ENCODE results near the gene CDC25A. TPM values are rescaled to one million over a fixed set of nuclear protein-coding genes. Genes with fewer than 3 reads are reported as not detected.

CDC25A gene
- total RNA-seq, 1 experiment from 2014 or later = 12.8 TPM

GRCh38 chr3:48129921-48130320 lies 58.3 kb downstream of the CDC25A start:
- BruUV-seq (replicated peaks) = no TSS peak
- Histone ChIP-seq H3K9me3 (ENCODE audit: control insufficient read depth, insufficient read depth, low read depth, low read length) (no peaks in the 10 kb centered on the region), H3K4me1 (ENCODE audit: control insufficient read depth, insufficient read depth, low read length) (no peaks in the 10 kb centered on the region), H3K27me3 (ENCODE audit: control insufficient read depth, insufficient read depth, low read length) (no peaks in the 10 kb centered on the region), H3K27ac (ENCODE audit: low read length) (no peak overlapping the region), H3K36me3 (ENCODE audit: control insufficient read depth, insufficient read depth, low read length) (no peaks in the 10 kb centered on the region), H3K4me3 (ENCODE audit: low read depth in 2 of 2, low read length in 2 of 2) (no peak overlapping the region)
- TF ChIP-seq SIN3A (IDR thresholded peaks at IDR 0.05; ENCODE audit: borderline replicate concordance, insufficient read depth, low read depth, low read length) (no peak), CTCF (IDR thresholded peaks at IDR 0.05) (no peak), REST (IDR thresholded peaks at IDR 0.05; ENCODE audit: insufficient read depth in 1 of 2, low read depth in 2 of 2, low read length in 1 of 2) (no peak), POLR2AphosphoS5 (IDR thresholded peaks at IDR 0.05; ENCODE audit: low read depth, low read length) (no peak), TCF7L2 (IDR thresholded peaks at IDR 0.05; ENCODE audit: low read depth, low read length) (no peak)
- ATAC-seq (no peak), DNase-seq (ENCODE audit: low read depth, low spot score) (no peak)
- POLR2A ChIA-PET = no interaction called here
- CTCF ChIA-PET = no interaction called here
- intact Hi-C loops (cut with micrococcal nuclease; ENCODE audit: unreplicated experiment) (no loop called here), in situ Hi-C loops (cut with HindIII; ENCODE audit: low pct_unique_long_range_greater_than_20kb, low sequenced_read_pairs) (no loop called here)

GRCh38 chr3:48128774-48129173 lies 59.4 kb downstream of the CDC25A start:
- BruUV-seq (replicated peaks) = no TSS peak
- no peak for TF ChIP-seq CTCF (IDR thresholded peaks at IDR 0.05)
- TF ChIP-seq TCF7L2 (IDR thresholded peaks at IDR 0.05; ENCODE audit: low read depth, low read length) = no peak
- TF ChIP-seq SIN3A (IDR thresholded peaks at IDR 0.05; ENCODE audit: borderline replicate concordance, insufficient read depth, low read depth, low read length) = no peak
- no peak for TF ChIP-seq REST (IDR thresholded peaks at IDR 0.05; ENCODE audit: insufficient read depth in 1 of 2, low read depth in 2 of 2, low read length in 1 of 2)
- no peak for TF ChIP-seq POLR2AphosphoS5 (IDR thresholded peaks at IDR 0.05; ENCODE audit: low read depth, low read length)
- no peak overlapping the region for H3K27ac ChIP-seq (ENCODE audit: low read length)
- DNase-seq (ENCODE audit: low read depth, low spot score) (no peak), ATAC-seq (no peak)
- no peaks in the 10 kb centered on the region for H3K36me3 ChIP-seq (ENCODE audit: control insufficient read depth, insufficient read depth, low read length)
- intact Hi-C loops (cut with micrococcal nuclease; ENCODE audit: unreplicated experiment) (no loop called here), in situ Hi-C loops (cut with HindIII; ENCODE audit: low pct_unique_long_range_greater_than_20kb, low sequenced_read_pairs) (no loop called here)
- H3K9me3 ChIP-seq (ENCODE audit: control insufficient read depth, insufficient read depth, low read depth, low read length) = no peaks in the 10 kb centered on the region
- no peaks in the 10 kb centered on the region for H3K27me3 ChIP-seq (ENCODE audit: control insufficient read depth, insufficient read depth, low read length)
- H3K4me1 ChIP-seq (ENCODE audit: control insufficient read depth, insufficient read depth, low read length) = no peaks in the 10 kb centered on the region
- ChIA-PET CTCF (no interaction called here), POLR2A (no interaction called here)
- H3K4me3 ChIP-seq (ENCODE audit: low read depth in 2 of 2, low read length in 2 of 2) = no peak overlapping the region

Data from Panc1 (cell line).